Measurements from ENCODE around the gene ADGRG1.

DNA sequence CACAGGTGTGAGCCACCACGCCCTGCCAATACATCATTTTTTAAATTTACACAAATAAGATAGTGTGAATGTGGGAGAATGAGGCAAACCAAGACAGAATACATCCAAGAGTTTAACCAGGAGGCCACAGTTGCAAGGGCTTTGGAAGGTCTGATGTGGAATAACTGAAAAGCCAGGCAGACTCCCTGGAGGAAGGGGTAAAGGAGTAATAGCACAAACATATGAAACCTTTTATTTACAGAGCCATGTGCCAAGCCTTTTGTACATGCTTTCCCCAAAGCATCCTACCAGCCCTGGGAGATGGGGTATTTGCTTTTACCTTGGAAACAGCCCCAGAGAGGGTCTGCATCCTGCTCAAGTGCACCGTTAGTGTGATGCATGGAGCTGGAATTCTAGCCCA is 44.4 kb downstream of the ADGRG1 start:
- TF ChIP-seq POLR2A (IDR thresholded peaks at IDR 0.05) (no peak), CTCF (IDR thresholded peaks at IDR 0.05) (no peak), POLR2AphosphoS5 (IDR thresholded peaks at IDR 0.05) (no peak)
